IMR-90 (cell line): Measurements from ENCODE around the gene C16orf74. TPM values are rescaled to one million over a fixed set of nuclear protein-coding genes. Genes with fewer than 3 reads are reported as not detected.

Source experiments
- ATAC-seq: fragments of 200-7000 bp; cut with Tn5 transposase; 2 replicates; pipeline ENCODE4 v1.9.1; 2020; ENCODE audit warnings: low read depth, mild to moderate bottlenecking, moderate library complexity
- BruUV-seq: library from RNA; stranded (reverse); fragments of 400-500 nt; replicated peaks from 2 replicates; lab custom pipeline; 2021; lab: Mats Ljungman, UMichigan
- CTCF ChIA-PET: fragments of 300-600 bp; formaldehyde crosslinking; extraction: SDS; loops from one replicate; lab custom pipeline; 2021; ENCODE audit warnings: antibody characterized with exemption; lab: Yijun Ruan, JAX
- POLR2A ChIA-PET: fragments of 300-600 bp; sonication (Branson Sonifier 250); formaldehyde crosslinking; loops from one replicate; lab custom pipeline; 2022; ENCODE audit warnings: antibody characterized with exemption; ENCODE audit not compliant: unreplicated experiment; lab: Charles Lee
- DNase-seq: peaks from one replicate; pipeline ENCODE4 v3.0.0; 2013
- H2AFZ ChIP-seq: replicated peaks from 2 replicates; pipeline ENCODE3; 2013; ENCODE audit warnings: low read length, mild to moderate bottlenecking; ENCODE audit not compliant: poor library complexity
- H2AK5ac ChIP-seq: 2 replicates; pipeline ENCODE4 v1.6.1; 2013; ENCODE audit warnings: low read depth, low read length, inconsistent platforms
- H2AK9ac ChIP-seq: replicated peaks from 2 replicates; pipeline ENCODE3; 2013; ENCODE audit warnings: mild to moderate bottlenecking, low read depth, low read length, moderate library complexity; ENCODE audit not compliant: poor library complexity
- H2BK120ac ChIP-seq: 2 replicates; pipeline ENCODE4 v1.6.1; 2013; ENCODE audit warnings: low read depth, low read length, inconsistent platforms
- H2BK15ac ChIP-seq: 3 replicates; pipeline ENCODE4 v1.6.1; 2013; ENCODE audit warnings: low read depth, low read length, inconsistent platforms
- H2BK20ac ChIP-seq: 2 replicates; pipeline ENCODE4 v1.6.1; 2013; ENCODE audit warnings: low read depth, mild to moderate bottlenecking, inconsistent platforms, low read length, moderate library complexity
- H2BK5ac ChIP-seq: 2 replicates; pipeline ENCODE4 v1.6.1; 2013; ENCODE audit warnings: mild to moderate bottlenecking, low read depth, low read length, inconsistent platforms; ENCODE audit not compliant: poor library complexity, severe bottlenecking
- H3K14ac ChIP-seq: replicated peaks from 2 replicates; pipeline ENCODE4 v1.6.1; 2013; ENCODE audit warnings: low read depth, low read length, inconsistent platforms
- H3K18ac ChIP-seq: 2 replicates; pipeline ENCODE4 v1.6.1; 2013; ENCODE audit warnings: low read depth, low read length, control low read depth
- H3K23ac ChIP-seq: 2 replicates; pipeline ENCODE4 v1.6.1; 2013; ENCODE audit warnings: low read depth, low read length, inconsistent platforms
- H3K27ac ChIP-seq: 2 replicates; pipeline ENCODE4 v1.5.1; 2013; ENCODE audit warnings: mild to moderate bottlenecking, control low read depth, low read length; ENCODE audit not compliant: insufficient read depth
- H3K27me3 ChIP-seq: 2 replicates; pipeline ENCODE4 v1.6.1; 2013; ENCODE audit warnings: low read length; ENCODE audit not compliant: control insufficient read depth, insufficient read depth
- H3K36me3 ChIP-seq: 2 replicates; pipeline ENCODE4 v1.6.1; 2013; ENCODE audit warnings: low read length, mixed read lengths; ENCODE audit not compliant: control insufficient read depth, insufficient read depth
- H3K4ac ChIP-seq: 2 replicates; pipeline ENCODE4 v1.6.1; 2013; ENCODE audit warnings: low read depth, low read length, inconsistent platforms
- H3K4me1 ChIP-seq: 2 replicates; pipeline ENCODE4 v1.6.1; 2013; ENCODE audit warnings: low read length, mixed read lengths; ENCODE audit not compliant: control insufficient read depth, insufficient read depth
- H3K4me2 ChIP-seq: 2 replicates; pipeline ENCODE4 v1.6.1; 2013; ENCODE audit warnings: low read depth, mild to moderate bottlenecking, control low read depth, low read length, moderate library complexity
- H3K4me3 ChIP-seq: 2 replicates; pipeline ENCODE4 v1.5.1; 2013; ENCODE audit warnings: low read depth, mild to moderate bottlenecking, control low read depth, low read length, moderate library complexity; ENCODE audit not compliant: insufficient read depth
- H3K56ac ChIP-seq: 2 replicates; pipeline ENCODE4 v1.6.1; 2013; ENCODE audit warnings: low read length, inconsistent platforms; ENCODE audit not compliant: insufficient read depth; ENCODE audit errors: extremely low read depth
- H3K79me1 ChIP-seq, 2 experiments: 2 replicates each; pipeline ENCODE4 v1.6.1; 2013; ENCODE audit warnings: low read length in 2 of 2, inconsistent platforms in 1 of 2, low read depth in 1 of 2
- H3K9ac ChIP-seq: 2 replicates; pipeline ENCODE4 v1.6.1; 2013; ENCODE audit warnings: low read depth, low read length, control low read depth
- H3K9me1 ChIP-seq: 2 replicates; pipeline ENCODE4 v1.6.1; 2013; ENCODE audit warnings: low read length, inconsistent platforms; ENCODE audit not compliant: insufficient read depth
- H3K9me3 ChIP-seq: 2 replicates; pipeline ENCODE4 v1.6.1; 2013; ENCODE audit warnings: low read length; ENCODE audit not compliant: control insufficient read depth, insufficient read depth
- H4K20me1 ChIP-seq: 2 replicates; pipeline ENCODE4 v1.6.1; 2013; ENCODE audit warnings: low read length, inconsistent platforms; ENCODE audit not compliant: insufficient read depth
- H4K5ac ChIP-seq: 2 replicates; pipeline ENCODE4 v1.6.1; 2013; ENCODE audit warnings: mild to moderate bottlenecking, low read depth, low read length, control low read depth
- H4K8ac ChIP-seq, 2 experiments: 2 replicates each; pipeline ENCODE4 v1.6.1; 2013; ENCODE audit warnings: low read depth in 2 of 2, low read length in 2 of 2, control low read depth in 1 of 2, inconsistent platforms in 1 of 2
- H4K91ac ChIP-seq: 2 replicates; pipeline ENCODE4 v1.6.1; 2013; ENCODE audit warnings: low read depth, low read length, inconsistent platforms; ENCODE audit not compliant: insufficient read depth
- BHLHE40 ChIP-seq: fragments of 150-350 bp; IDR thresholded peaks from 2 replicates; pipeline ENCODE4 v1.6.1; 2016; ENCODE audit warnings: mild to moderate bottlenecking, low read depth, low read length
- CHD1 ChIP-seq: IDR thresholded peaks from 2 replicates; pipeline ENCODE4 v1.6.1; 2012; ENCODE audit warnings: low read depth, low read length, improper control_type of control experiment
- MAZ ChIP-seq: IDR thresholded peaks from 2 replicates; pipeline ENCODE4 v1.6.1; 2012; ENCODE audit warnings: low read depth, mild to moderate bottlenecking, low read length, improper control_type of control experiment, moderate library complexity, borderline replicate concordance
- MXI1 ChIP-seq: IDR thresholded peaks from 2 replicates; pipeline ENCODE4 v1.6.1; 2012; ENCODE audit warnings: low read depth, mild to moderate bottlenecking, low read length, moderate library complexity, borderline replicate concordance
- RAD21 ChIP-seq: IDR thresholded peaks from 2 replicates; pipeline ENCODE4 v1.6.1; 2012; ENCODE audit warnings: low read length, improper control_type of control experiment
- SMC3 ChIP-seq: fragments of 150-350 bp; IDR thresholded peaks from 2 replicates; pipeline ENCODE4 v1.6.1; 2016; ENCODE audit warnings: low read depth, mild to moderate bottlenecking, antibody characterized with exemption, low read length, moderate library complexity
- WGBS, 2 experiments: methylation state at CpG; one replicate each; pipeline versions ENCODE4 v1.1.5 to v1.1.7; 2013; ENCODE audit warnings: missing lambda C conversion rate in 2 of 2; ENCODE audit not compliant: insufficient read length in 1 of 2; ENCODE audit errors: extremely low coverage in 2 of 2; 5-methylcytosine and 5-hydroxymethylcytosine counted together
- dilution Hi-C: fragments of 300-500 bp; cut with HindIII; formaldehyde crosslinking; loops from one replicate; pipeline ENCODE4 v1.14.3; 2018; ENCODE audit warnings: low sequenced_read_pairs; ENCODE audit not compliant: unreplicated experiment
- in situ Hi-C: fragments of 300-500 bp; cut with MboI; formaldehyde crosslinking; loops from 3 replicates; pipeline ENCODE4 v1.14.3; 2019; ENCODE audit warnings: low sequenced_read_pairs, inconsistent platforms, mixed read lengths
- intact Hi-C: fragments of 100-400 bp; cut with micrococcal nuclease; formaldehyde crosslinking; loops from 2 replicates; pipeline ENCODE4 v1.10.0; 2022
- polyA plus RNA-seq, 3 experiments: library from polyadenylated mRNA; depleted of rRNA; stranded (reverse); fragments of >200 nt; gene quantifications; 2 replicates each; pipeline ENCODE4 v1.2.3, GENCODE V29; 2012; ENCODE audit warnings: low replicate concordance in 1 of 3
- total RNA-seq: library from RNA; depleted of rRNA; stranded (reverse); fragments of >200 nt; gene quantifications from 2 replicates; pipeline ENCODE4 v1.2.3, GENCODE V29; 2012
- TF ChIP-seq, protein P1 (sequence below): conservative IDR thresholded peaks from 2 replicates; pipeline ENCODE4 v1.5.1; 2012; ENCODE audit warnings: mild to moderate bottlenecking, low read depth, low read length, improper control_type of control experiment

C16orf74 gene
- total and polyA plus RNA-seq, 2 of the 4 experiments (the other 2 are of a cell fraction) = 4.5 to 12.2 TPM

DNA sequence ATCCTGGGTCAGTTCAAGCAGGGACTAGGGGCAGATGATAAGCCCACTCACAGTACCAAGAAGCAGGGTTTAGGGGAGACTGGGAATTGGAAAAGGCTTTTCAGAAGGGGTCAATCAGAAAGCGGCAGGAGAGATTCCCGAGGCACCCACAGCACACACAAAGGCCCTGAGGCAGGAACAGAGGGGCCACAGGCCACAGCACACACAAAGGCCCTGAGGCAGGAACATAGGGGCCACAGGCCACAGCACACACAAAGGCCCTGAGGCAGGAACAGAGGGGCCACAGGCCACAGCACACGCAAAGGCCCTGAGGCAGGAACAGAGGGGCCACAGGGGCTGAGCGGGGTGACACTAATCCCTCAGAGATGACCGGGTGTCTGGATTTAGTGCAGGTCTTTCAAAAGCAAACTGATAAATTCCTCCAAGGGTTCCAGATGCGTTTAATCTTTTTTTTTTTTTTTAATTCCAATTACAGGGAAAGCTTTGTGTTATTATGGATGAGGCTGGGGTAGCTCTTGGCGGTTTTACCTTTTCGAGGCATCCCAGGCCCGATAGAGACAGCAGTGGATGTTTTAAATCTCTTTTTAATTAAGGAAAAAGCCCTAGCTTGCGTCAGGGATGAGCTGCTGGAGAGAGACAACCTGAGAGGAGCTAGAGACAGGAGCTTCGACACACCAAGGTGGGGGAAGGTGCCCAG lies 31.1 kb downstream of the C16orf74 start (continued):
- no peak for TF ChIP-seq MXI1

DNA sequence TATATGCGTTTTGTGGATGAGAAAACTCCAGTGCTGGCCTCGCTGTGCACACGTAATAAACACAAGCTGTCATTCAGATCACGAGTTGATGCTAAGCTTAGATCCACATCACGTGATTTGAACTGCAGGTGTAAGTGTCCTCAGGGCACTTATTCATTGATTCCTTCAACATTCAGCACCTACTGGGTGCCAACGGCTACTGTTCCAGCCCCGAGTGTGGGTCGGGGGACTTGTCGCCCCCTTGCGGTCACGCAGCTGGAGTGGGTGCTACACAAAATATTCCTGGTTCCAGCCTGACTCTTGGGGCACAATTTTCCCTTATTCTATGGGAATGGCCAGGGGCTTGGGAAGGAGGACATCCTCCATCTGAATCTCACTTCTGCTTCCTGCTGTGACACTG lies 32.2 kb downstream of the C16orf74 start:
- Histone ChIP-seq H3K27me3 (no peaks in the 10 kb centered on the region; the same call in 1 of the 2 replicates), H3K4me1 (peaks cover 3% of the 10 kb centered on the region; the same call in 1 of the 2 replicates), H2AK9ac (no peak overlapping the region), H3K4me3 (no peak overlapping the region), H3K56ac (no peak overlapping the region), H4K91ac (no peak overlapping the region), H3K9ac (no peak overlapping the region), H2BK120ac (no peak overlapping the region), H2BK5ac (no peak overlapping the region), H3K4ac (no peak overlapping the region), H3K79me1 (peaks cover 3 to 4% of the 10 kb centered on the region in 2 experiments; a peak in 1 of 4 replicates), H3K36me3 (no peaks in the 10 kb centered on the region), H3K4me2 (no peak overlapping the region), H3K9me3 (no peaks in the 10 kb centered on the region), H3K23ac (no peak overlapping the region), H2AFZ (peak overlapping the region; percentile 41), H2BK20ac (no peak overlapping the region), H4K8ac (no peak overlapping the region; a peak in 1 of 4 replicates), H4K5ac (no peak overlapping the region), H3K18ac (no peak overlapping the region), H2AK5ac (no peak overlapping the region; the same call in 1 of the 2 replicates), H2BK15ac (no peak overlapping the region), H3K14ac (no peak overlapping the region), H3K27ac (no peak overlapping the region), H4K20me1 (peaks cover 13% of the 10 kb centered on the region), H3K9me1 (no peaks in the 10 kb centered on the region)
- peak; percentile 20; the same call in 1 of the 2 replicates for TF ChIP-seq RAD21
- no peak for TF ChIP-seq CHD1
- TF ChIP-seq, protein P1, sequence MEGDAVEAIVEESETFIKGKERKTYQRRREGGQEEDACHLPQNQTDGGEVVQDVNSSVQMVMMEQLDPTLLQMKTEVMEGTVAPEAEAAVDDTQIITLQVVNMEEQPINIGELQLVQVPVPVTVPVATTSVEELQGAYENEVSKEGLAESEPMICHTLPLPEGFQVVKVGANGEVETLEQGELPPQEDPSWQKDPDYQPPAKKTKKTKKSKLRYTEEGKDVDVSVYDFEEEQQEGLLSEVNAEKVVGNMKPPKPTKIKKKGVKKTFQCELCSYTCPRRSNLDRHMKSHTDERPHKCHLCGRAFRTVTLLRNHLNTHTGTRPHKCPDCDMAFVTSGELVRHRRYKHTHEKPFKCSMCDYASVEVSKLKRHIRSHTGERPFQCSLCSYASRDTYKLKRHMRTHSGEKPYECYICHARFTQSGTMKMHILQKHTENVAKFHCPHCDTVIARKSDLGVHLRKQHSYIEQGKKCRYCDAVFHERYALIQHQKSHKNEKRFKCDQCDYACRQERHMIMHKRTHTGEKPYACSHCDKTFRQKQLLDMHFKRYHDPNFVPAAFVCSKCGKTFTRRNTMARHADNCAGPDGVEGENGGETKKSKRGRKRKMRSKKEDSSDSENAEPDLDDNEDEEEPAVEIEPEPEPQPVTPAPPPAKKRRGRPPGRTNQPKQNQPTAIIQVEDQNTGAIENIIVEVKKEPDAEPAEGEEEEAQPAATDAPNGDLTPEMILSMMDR = peak; percentile 47
- TF ChIP-seq SMC3 = peak; percentile 15; the same call in 1 of the 2 replicates
- no peak for TF ChIP-seq BHLHE40
- no peak for TF ChIP-seq MAZ
- CTCF ChIA-PET = interaction anchor here (0.6 to 1.3 kb wide), 2 partner anchors 9 to 18 kb away, joined by 4 to 5 read pairs; no protein-coding TSS in a partner anchor
- POLR2A ChIA-PET = no interaction called here
- 50% methylated on average over 3 of the region's 11 CpGs; no CpG with 5 or more reads in 1 of the 2 experiments for WGBS, 2 experiments
- dilution Hi-C loops = no loop called here
- no peak for ATAC-seq
- DNase-seq = no peak
- BruUV-seq = no TSS peak
- in situ Hi-C loops = loop anchor here (5.0 kb wide), 1 partner anchor 61 kb away; no protein-coding TSS in a partner anchor
- intact Hi-C loops = loop anchor here (1.0 to 10.0 kb wide), 4 partner anchors 44 to 444 kb away; partner anchors contain the start of genes COX4I1 and EMC8
